ENCODE data around the gene SUSD4. TPM values are rescaled to one million over a fixed set of nuclear protein-coding genes. Genes with fewer than 3 reads are reported as not detected.

SUSD4 gene
- total and polyA plus RNA-seq, 10 of the 15 experiments (the other 5 are each of a cell fraction or from before 2014, with no cell fraction given): 0.13 to 1.1 (median 0.26) TPM; not detected in 3

DNA sequence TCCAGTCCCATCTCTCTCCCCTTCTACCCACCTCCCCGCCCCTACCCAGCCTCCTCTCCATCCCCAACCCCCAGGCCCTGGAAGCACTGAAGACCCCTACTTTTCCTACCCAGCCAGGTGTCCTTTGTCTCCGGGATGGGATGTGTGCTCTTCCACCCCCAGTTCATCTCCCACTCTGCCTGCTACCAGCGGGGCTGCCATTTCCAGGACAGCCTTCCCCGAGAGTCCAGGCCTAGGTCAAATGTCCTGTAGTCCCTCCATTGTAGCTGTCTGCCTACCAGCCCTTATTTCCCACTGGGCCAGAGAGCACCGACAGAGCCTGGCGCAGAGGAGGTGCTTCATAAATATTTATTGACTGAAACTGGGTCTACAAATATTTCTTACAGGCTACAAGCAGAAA, 148.9 kb downstream of the SUSD4 start:
- peaks cover 3% of the 10 kb centered on the region; the same call in 1 of the 3 replicates for H3K9me3 ChIP-seq (replicated peaks; ENCODE audit: control insufficient read depth, insufficient read depth, low read length)
- ChIA-PET CTCF (no interaction called here), RAD21 (ENCODE audit: unreplicated experiment) (no interaction called here), POLR2A (no interaction called here), SMC1A (ENCODE audit: uncharacterized antibody, unreplicated experiment) (interaction anchor here (1.0 kb wide), 1 partner anchor 22 kb away, joined by 4 read pairs; no protein-coding TSS in a partner anchor)
- H3K27me3 ChIP-seq (replicated peaks in 1 of 2; ENCODE audit: control insufficient read depth in 2 of 2, insufficient read depth in 2 of 2, low read length in 1 of 2): no peaks in the 10 kb centered on the region; a peak in 1 of 4 replicates
- intact Hi-C loops (cut with micrococcal nuclease; ENCODE audit: unreplicated experiment): no loop called here
- no peak for DNase-seq (ENCODE audit: low read depth, low spot score)
- in situ Hi-C loops (cut with MboI): no loop called here
- H3K79me2 ChIP-seq (ENCODE audit: control insufficient read depth, insufficient read depth, low read length): no peaks in the 10 kb centered on the region
- WGBS (ENCODE audit: insufficient coverage, insufficient replicate concordance, low lambda C conversion rate, missing lambda C conversion rate): 41% methylated on average over 4 of the region's 6 CpGs
- no peak for FAIRE-seq
- H3K9ac ChIP-seq (ENCODE audit: control insufficient read depth, insufficient read depth, low read length): no peak overlapping the region
- no peak overlapping the region for H2AFZ ChIP-seq (ENCODE audit: control insufficient read depth, low read depth, low read length)
- no peaks in the 10 kb centered on the region for H4K20me1 ChIP-seq (ENCODE audit: control insufficient read depth, insufficient read depth)
- no TSS peak for BruUV-seq (replicated peaks)
- no peak for ATAC-seq
- H3K4me3 ChIP-seq: no peak overlapping the region
- TF ChIP-seq, protein P1, sequence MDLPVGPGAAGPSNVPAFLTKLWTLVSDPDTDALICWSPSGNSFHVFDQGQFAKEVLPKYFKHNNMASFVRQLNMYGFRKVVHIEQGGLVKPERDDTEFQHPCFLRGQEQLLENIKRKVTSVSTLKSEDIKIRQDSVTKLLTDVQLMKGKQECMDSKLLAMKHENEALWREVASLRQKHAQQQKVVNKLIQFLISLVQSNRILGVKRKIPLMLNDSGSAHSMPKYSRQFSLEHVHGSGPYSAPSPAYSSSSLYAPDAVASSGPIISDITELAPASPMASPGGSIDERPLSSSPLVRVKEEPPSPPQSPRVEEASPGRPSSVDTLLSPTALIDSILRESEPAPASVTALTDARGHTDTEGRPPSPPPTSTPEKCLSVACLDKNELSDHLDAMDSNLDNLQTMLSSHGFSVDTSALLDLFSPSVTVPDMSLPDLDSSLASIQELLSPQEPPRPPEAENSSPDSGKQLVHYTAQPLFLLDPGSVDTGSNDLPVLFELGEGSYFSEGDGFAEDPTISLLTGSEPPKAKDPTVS (IDR thresholded peaks at IDR 0.05; ENCODE audit: low read depth, low read length): no peak
- TF ChIP-seq SMC3 (IDR thresholded peaks at IDR 0.05; ENCODE audit: borderline replicate concordance, low read length): no peak
- no peak for TF ChIP-seq ZNF24 (IDR thresholded peaks at IDR 0.05)
- no peak for TF ChIP-seq IKZF2 (IDR thresholded peaks at IDR 0.05)
- no peak for TF ChIP-seq NFXL1 (IDR thresholded peaks at IDR 0.05; ENCODE audit: borderline replicate concordance)
- TF ChIP-seq POU2F2 (IDR thresholded peaks at IDR 0.05; ENCODE audit: borderline replicate concordance, low read depth, low read length): no peak
- no peak overlapping the region for H3K27ac ChIP-seq (ENCODE audit: control insufficient read depth, insufficient read depth)
- no peaks in the 10 kb centered on the region for H3K36me3 ChIP-seq (ENCODE audit: control insufficient read depth in 2 of 2, insufficient read depth in 2 of 2, low read length in 1 of 2)
- H3K4me1 ChIP-seq (ENCODE audit: control insufficient read depth, insufficient read depth, low read length): no peaks in the 10 kb centered on the region
- no peak overlapping the region for H3K4me2 ChIP-seq (ENCODE audit: control insufficient read depth, insufficient read depth)

Data from GM12878 (cell line).